ENCODE data around the gene VMP1. TPM values are rescaled to one million over a fixed set of nuclear protein-coding genes. Genes with fewer than 3 reads are reported as not detected.

Gene VMP1
- total and polyA plus RNA-seq, 2 donors (not counting 1 experiment from before 2014, with no cell fraction given), result 20.4 to 83.5 TPM

DNA sequence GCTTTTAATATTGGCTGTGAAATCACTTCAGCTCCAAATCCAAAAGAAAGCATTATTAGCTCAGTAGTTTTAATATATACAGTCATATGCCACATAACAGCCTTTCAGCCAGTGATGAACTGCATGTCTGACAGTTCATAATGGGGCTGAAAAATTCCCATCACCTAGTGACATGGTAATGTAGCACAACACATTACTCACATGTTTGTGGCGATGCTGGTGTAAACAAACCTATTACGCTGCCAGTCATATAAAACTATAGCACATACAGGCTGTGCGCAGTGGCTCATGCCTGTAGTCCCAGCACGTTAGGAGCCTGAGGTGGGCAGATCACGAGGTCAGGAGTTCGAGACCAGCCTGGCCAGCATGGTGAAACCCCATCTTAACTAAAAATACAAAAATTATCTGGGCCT lies 93.1 kb downstream of the VMP1 start:
- Histone ChIP-seq H3K9me3 (ENCODE audit: control extremely low read depth in 1 of 3, control insufficient read depth in 2 of 3, insufficient read depth in 1 of 3, low read length in 2 of 3) (no peaks in the 10 kb centered on the region), H3K79me2 (ENCODE audit: control insufficient read depth, insufficient read depth, low read length) (no peaks in the 10 kb centered on the region), H2AFZ (ENCODE audit: insufficient read depth, low read depth, low read length, poor library complexity, severe bottlenecking) (no peak overlapping the region), H3K27me3 (replicated peaks in 1 of 4; ENCODE audit: control extremely low read depth in 1 of 4, control insufficient read depth in 3 of 4, insufficient read depth in 4 of 4, low read length in 3 of 4) (no peaks in the 10 kb centered on the region), H4K20me1 (ENCODE audit: control insufficient read depth, insufficient read depth, low read length, poor library complexity, severe bottlenecking) (no peaks in the 10 kb centered on the region), H3K4me3 (ENCODE audit: control extremely low read depth in 1 of 5, extremely low read depth in 1 of 5, insufficient read depth in 1 of 5, low read depth in 2 of 5, low read length in 4 of 5) (no peak overlapping the region), H3K9ac (ENCODE audit: low read length) (no peak overlapping the region), H3K4me1 (ENCODE audit: control insufficient read depth in 2 of 2, insufficient read depth in 2 of 2, low read length in 2 of 2) (peaks cover 2 to 4% of the 10 kb centered on the region in 2 donors), H3K4me2 (replicated peaks; ENCODE audit: low read depth, low read length, poor library complexity, severe bottlenecking) (no peak overlapping the region), H3K27ac (ENCODE audit: low read length in 2 of 2) (no peak overlapping the region), H3K36me3 (replicated peaks in 1 of 2; ENCODE audit: control extremely low read depth in 1 of 2, control insufficient read depth in 1 of 2, extremely low read depth in 1 of 2, insufficient read depth in 2 of 2, low read length in 1 of 2) (peaks cover 0 to 2% of the 10 kb centered on the region in 2 experiments)
- ATAC-seq (ENCODE audit: low read depth) (no peak), DNase-seq (no peak)
- no peak for TF ChIP-seq EZH2 (IDR thresholded peaks at IDR 0.05; ENCODE audit: borderline replicate concordance, insufficient read depth, low read depth, low read length, poor library complexity, severe bottlenecking)
- TF ChIP-seq, protein P1, sequence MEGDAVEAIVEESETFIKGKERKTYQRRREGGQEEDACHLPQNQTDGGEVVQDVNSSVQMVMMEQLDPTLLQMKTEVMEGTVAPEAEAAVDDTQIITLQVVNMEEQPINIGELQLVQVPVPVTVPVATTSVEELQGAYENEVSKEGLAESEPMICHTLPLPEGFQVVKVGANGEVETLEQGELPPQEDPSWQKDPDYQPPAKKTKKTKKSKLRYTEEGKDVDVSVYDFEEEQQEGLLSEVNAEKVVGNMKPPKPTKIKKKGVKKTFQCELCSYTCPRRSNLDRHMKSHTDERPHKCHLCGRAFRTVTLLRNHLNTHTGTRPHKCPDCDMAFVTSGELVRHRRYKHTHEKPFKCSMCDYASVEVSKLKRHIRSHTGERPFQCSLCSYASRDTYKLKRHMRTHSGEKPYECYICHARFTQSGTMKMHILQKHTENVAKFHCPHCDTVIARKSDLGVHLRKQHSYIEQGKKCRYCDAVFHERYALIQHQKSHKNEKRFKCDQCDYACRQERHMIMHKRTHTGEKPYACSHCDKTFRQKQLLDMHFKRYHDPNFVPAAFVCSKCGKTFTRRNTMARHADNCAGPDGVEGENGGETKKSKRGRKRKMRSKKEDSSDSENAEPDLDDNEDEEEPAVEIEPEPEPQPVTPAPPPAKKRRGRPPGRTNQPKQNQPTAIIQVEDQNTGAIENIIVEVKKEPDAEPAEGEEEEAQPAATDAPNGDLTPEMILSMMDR (IDR thresholded peaks at IDR 0.05), result no peak
- 100% methylated on average over 4 of the region's 6 CpGs for WGBS (ENCODE audit: insufficient coverage)
- H3K27ac Mint-ChIP-seq, result no peak overlapping the region
- intact Hi-C loops (cut with micrococcal nuclease), result no loop called here
- no peaks in the 10 kb centered on the region for H3K9me3 Mint-ChIP-seq (ENCODE audit: insufficient read depth)
- POLR2A ChIA-PET, result interaction anchor here (0.6 kb wide), 1 partner anchor 32 kb away, joined by 3 read pairs; no protein-coding TSS in a partner anchor
- no peaks in the 10 kb centered on the region for H3K27me3 Mint-ChIP-seq
- no peak overlapping the region for H3K4me3 Mint-ChIP-seq
- peaks cover 4% of the 10 kb centered on the region for H3K4me1 Mint-ChIP-seq
- CTCF ChIA-PET, result interaction anchor here (0.6 kb wide), 1 partner anchor 55 kb away, joined by 3 read pairs; no protein-coding TSS in a partner anchor

- H3K27ac ChIP-seq (ENCODE audit: low read length in 2 of 2), result no peak overlapping the region
- no peaks in the 10 kb centered on the region for H3K27me3 ChIP-seq (replicated peaks in 1 of 4; ENCODE audit: control extremely low read depth in 1 of 4, control insufficient read depth in 3 of 4, insufficient read depth in 4 of 4, low read length in 3 of 4)
- TF ChIP-seq, protein P1 (IDR thresholded peaks at IDR 0.05), result no peak
- no peak for TF ChIP-seq EZH2 (IDR thresholded peaks at IDR 0.05; ENCODE audit: borderline replicate concordance, insufficient read depth, low read depth, low read length, poor library complexity, severe bottlenecking)
- H3K27ac Mint-ChIP-seq, result no peak overlapping the region
- H3K27me3 Mint-ChIP-seq, result no peaks in the 10 kb centered on the region
- no CpG with 5 or more reads among the region's 5 CpGs for WGBS (ENCODE audit: insufficient coverage)
- H3K79me2 ChIP-seq (ENCODE audit: control insufficient read depth, insufficient read depth, low read length), result no peaks in the 10 kb centered on the region
- no peak overlapping the region for H2AFZ ChIP-seq (ENCODE audit: insufficient read depth, low read depth, low read length, poor library complexity, severe bottlenecking)
- no peaks in the 10 kb centered on the region for H3K36me3 ChIP-seq (replicated peaks in 1 of 2; ENCODE audit: control extremely low read depth in 1 of 2, control insufficient read depth in 1 of 2, extremely low read depth in 1 of 2, insufficient read depth in 2 of 2, low read length in 1 of 2)
- H3K4me1 Mint-ChIP-seq, result peaks cover 4% of the 10 kb centered on the region
- POLR2A ChIA-PET, result interaction anchor here (0.6 kb wide), 1 partner anchor 22 kb away, joined by 3 read pairs; no protein-coding TSS in a partner anchor
- peaks cover 2 to 4% of the 10 kb centered on the region in 2 donors for H3K4me1 ChIP-seq (ENCODE audit: control insufficient read depth in 2 of 2, insufficient read depth in 2 of 2, low read length in 2 of 2)
- no peaks in the 10 kb centered on the region for H3K9me3 ChIP-seq (ENCODE audit: control extremely low read depth in 1 of 3, control insufficient read depth in 2 of 3, insufficient read depth in 1 of 3, low read length in 2 of 3)
- no peaks in the 10 kb centered on the region for H4K20me1 ChIP-seq (ENCODE audit: control insufficient read depth, insufficient read depth, low read length, poor library complexity, severe bottlenecking)
- no peak overlapping the region for H3K4me3 Mint-ChIP-seq
- H3K9me3 Mint-ChIP-seq (ENCODE audit: insufficient read depth), result no peaks in the 10 kb centered on the region
- H3K4me2 ChIP-seq (replicated peaks; ENCODE audit: low read depth, low read length, poor library complexity, severe bottlenecking), result no peak overlapping the region
- DNase-seq (no peak), ATAC-seq (ENCODE audit: low read depth) (no peak)
- CTCF ChIA-PET, result interaction anchor here (0.7 kb wide), 1 partner anchor 48 kb away, joined by 3 read pairs; no protein-coding TSS in a partner anchor
- H3K9ac ChIP-seq (ENCODE audit: low read length), result no peak overlapping the region
- intact Hi-C loops (cut with micrococcal nuclease), result loop anchor here (2.0 kb wide), 1 partner anchor 15 kb away; no protein-coding TSS in a partner anchor
- H3K4me3 ChIP-seq (ENCODE audit: control extremely low read depth in 1 of 5, extremely low read depth in 1 of 5, insufficient read depth in 1 of 5, low read depth in 2 of 5, low read length in 4 of 5), result no peak overlapping the region
These were observed 94.7 kb downstream of the VMP1 start for GRCh38 chr17:59802160-59802559.

Data from B cell (primary cell).